WTC11 (cell line): ENCODE results near the gene PRDX2. TPM values are rescaled to one million over a fixed set of nuclear protein-coding genes. Genes with fewer than 3 reads are reported as not detected.

Source experiments
- ATF3 ChIP-seq: sonication (generic); formaldehyde crosslinking; conservative IDR thresholded peaks from 2 replicates; pipeline ENCODE4 v1.8.1; 2022; ENCODE audit warnings: mild to moderate bottlenecking, missing genetic modification reagents
- CREM ChIP-seq: sonication (generic); formaldehyde crosslinking; IDR thresholded peaks from 2 replicates; pipeline ENCODE4 v1.8.1; 2022; ENCODE audit warnings: mild to moderate bottlenecking, missing genetic modification reagents, moderate library complexity
- CTCF ChIP-seq: fragments of 200-600 bp; IDR thresholded peaks from 2 replicates; pipeline ENCODE4 v1.8.0; 2022; ENCODE audit warnings: antibody characterized with exemption
- E2F1 ChIP-seq: sonication (generic); formaldehyde crosslinking; IDR thresholded peaks from 2 replicates; pipeline ENCODE4 v1.8.0; 2022; ENCODE audit warnings: mild to moderate bottlenecking, missing genetic modification reagents
- EMX1 ChIP-seq: fragments of 250-450 bp; sonication (Bioruptor Pico); IDR thresholded peaks from 2 replicates; pipeline ENCODE4 v1.8.0; 2021; ENCODE audit warnings: mild to moderate bottlenecking
- FOXK1 ChIP-seq: sonication (generic); formaldehyde crosslinking; IDR thresholded peaks from 2 replicates; pipeline ENCODE4 v1.8.0; 2022; ENCODE audit warnings: mild to moderate bottlenecking, moderate library complexity, missing genetic modification reagents
- KAT7 ChIP-seq: sonication (generic); formaldehyde crosslinking; IDR thresholded peaks from 2 replicates; pipeline ENCODE4 v1.8.1; 2023; ENCODE audit warnings: missing genetic modification reagents, mild to moderate bottlenecking, borderline replicate concordance
- NR1H2 ChIP-seq: sonication (generic); formaldehyde crosslinking; IDR thresholded peaks from 2 replicates; pipeline ENCODE4 v1.9.0; 2021; ENCODE audit warnings: mild to moderate bottlenecking, moderate library complexity, missing genetic modification reagents
- NR2C2 ChIP-seq: sonication (generic); formaldehyde crosslinking; IDR thresholded peaks from 2 replicates; pipeline ENCODE4 v1.8.0; 2022; ENCODE audit warnings: mild to moderate bottlenecking, missing genetic modification reagents
- NR3C1 ChIP-seq: sonication (generic); formaldehyde crosslinking; conservative IDR thresholded peaks from 2 replicates; pipeline ENCODE4 v1.8.1; 2023; ENCODE audit warnings: low read depth, mild to moderate bottlenecking, missing genetic modification reagents
- RELA ChIP-seq: sonication (generic); formaldehyde crosslinking; IDR thresholded peaks from 2 replicates; pipeline ENCODE4 v1.8.1; 2022; ENCODE audit warnings: missing genetic modification reagents, mild to moderate bottlenecking, borderline replicate concordance
- RORB ChIP-seq: fragments of 250-450 bp; sonication (Bioruptor Pico); IDR thresholded peaks from 2 replicates; pipeline ENCODE4 v1.9.0; 2021; ENCODE audit warnings: mild to moderate bottlenecking
- SMAD4 ChIP-seq: sonication (generic); formaldehyde crosslinking; IDR thresholded peaks from 2 replicates; pipeline ENCODE4 v1.8.0; 2022; ENCODE audit warnings: mild to moderate bottlenecking, missing genetic modification reagents
- TCF7 ChIP-seq: sonication (generic); formaldehyde crosslinking; IDR thresholded peaks from 2 replicates; pipeline ENCODE4 v1.8.0; 2022; ENCODE audit warnings: mild to moderate bottlenecking, low read depth, missing genetic modification reagents, moderate library complexity
- TP53 ChIP-seq: sonication (generic); formaldehyde crosslinking; IDR thresholded peaks from 2 replicates; pipeline ENCODE4 v1.8.1; 2023; ENCODE audit warnings: mild to moderate bottlenecking, missing genetic modification reagents
- ZBTB21 ChIP-seq: sonication (generic); formaldehyde crosslinking; IDR thresholded peaks from 2 replicates; pipeline ENCODE4 v1.8.1; 2023; ENCODE audit warnings: mild to moderate bottlenecking, missing genetic modification reagents, borderline replicate concordance
- ZNF121 ChIP-seq: sonication (generic); formaldehyde crosslinking; IDR thresholded peaks from 2 replicates; pipeline ENCODE4 v1.8.0; 2023; ENCODE audit warnings: missing genetic modification reagents
- ZNF138 ChIP-seq: sonication (generic); formaldehyde crosslinking; conservative IDR thresholded peaks from 2 replicates; pipeline ENCODE4 v1.8.1; 2022; ENCODE audit warnings: mild to moderate bottlenecking, moderate library complexity, missing genetic modification reagents
- ZNF512 ChIP-seq: sonication (generic); formaldehyde crosslinking; IDR thresholded peaks from 2 replicates; pipeline ENCODE4 v1.8.1; 2022; ENCODE audit warnings: missing genetic modification reagents, borderline replicate concordance
- total RNA-seq: library from RNA; stranded (reverse); gene quantifications from 3 replicates; pipeline ENCODE4 v1.2.3, GENCODE V29; 2021
- TF ChIP-seq, protein P1 (sequence below): fragments of 250-450 bp; sonication (Bioruptor Pico); IDR thresholded peaks from 2 replicates; pipeline ENCODE4 v1.9.0; 2021; ENCODE audit warnings: mild to moderate bottlenecking
- TF ChIP-seq, protein P2 (sequence below): sonication (generic); formaldehyde crosslinking; IDR thresholded peaks from 2 replicates; pipeline ENCODE4 v1.8.0; 2023; ENCODE audit warnings: missing genetic modification reagents, mild to moderate bottlenecking, borderline replicate concordance
- TF ChIP-seq, protein P3 (sequence below): sonication (generic); formaldehyde crosslinking; IDR thresholded peaks from 2 replicates; pipeline ENCODE4 v1.8.0; 2023; ENCODE audit warnings: missing genetic modification reagents
- TF ChIP-seq, protein P4 (sequence below): sonication (generic); formaldehyde crosslinking; IDR thresholded peaks from 2 replicates; pipeline ENCODE4 v1.8.0; 2022; ENCODE audit warnings: mild to moderate bottlenecking, missing genetic modification reagents

Gene PRDX2
- total RNA-seq, 1 experiment from 2014 or later, result 378 TPM

- TF ChIP-seq E2F1 (CRISPR knock-in tag), result 0 out of 2 replicates have a peak, but pooled peaks have one; percentile 78
- no peak for TF ChIP-seq NR2C2
- TF ChIP-seq FOXK1 (CRISPR knock-in tag), result peak; percentile 89
- no peak for TF ChIP-seq RORB (CRISPR knock-in tag)
- TF ChIP-seq RELA (CRISPR knock-in tag), result no peak; the same call in 1 of the 2 replicates
- TF ChIP-seq, protein P1, sequence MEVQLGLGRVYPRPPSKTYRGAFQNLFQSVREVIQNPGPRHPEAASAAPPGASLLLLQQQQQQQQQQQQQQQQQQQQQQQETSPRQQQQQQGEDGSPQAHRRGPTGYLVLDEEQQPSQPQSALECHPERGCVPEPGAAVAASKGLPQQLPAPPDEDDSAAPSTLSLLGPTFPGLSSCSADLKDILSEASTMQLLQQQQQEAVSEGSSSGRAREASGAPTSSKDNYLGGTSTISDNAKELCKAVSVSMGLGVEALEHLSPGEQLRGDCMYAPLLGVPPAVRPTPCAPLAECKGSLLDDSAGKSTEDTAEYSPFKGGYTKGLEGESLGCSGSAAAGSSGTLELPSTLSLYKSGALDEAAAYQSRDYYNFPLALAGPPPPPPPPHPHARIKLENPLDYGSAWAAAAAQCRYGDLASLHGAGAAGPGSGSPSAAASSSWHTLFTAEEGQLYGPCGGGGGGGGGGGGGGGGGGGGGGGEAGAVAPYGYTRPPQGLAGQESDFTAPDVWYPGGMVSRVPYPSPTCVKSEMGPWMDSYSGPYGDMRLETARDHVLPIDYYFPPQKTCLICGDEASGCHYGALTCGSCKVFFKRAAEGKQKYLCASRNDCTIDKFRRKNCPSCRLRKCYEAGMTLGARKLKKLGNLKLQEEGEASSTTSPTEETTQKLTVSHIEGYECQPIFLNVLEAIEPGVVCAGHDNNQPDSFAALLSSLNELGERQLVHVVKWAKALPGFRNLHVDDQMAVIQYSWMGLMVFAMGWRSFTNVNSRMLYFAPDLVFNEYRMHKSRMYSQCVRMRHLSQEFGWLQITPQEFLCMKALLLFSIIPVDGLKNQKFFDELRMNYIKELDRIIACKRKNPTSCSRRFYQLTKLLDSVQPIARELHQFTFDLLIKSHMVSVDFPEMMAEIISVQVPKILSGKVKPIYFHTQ (CRISPR knock-in tag), result no peak
- no peak for TF ChIP-seq TCF7 (CRISPR knock-in tag)
- TF ChIP-seq KAT7 (CRISPR knock-in tag), result no peak
- TF ChIP-seq NR3C1 (CRISPR knock-in tag), result no peak
- TF ChIP-seq, protein P2, sequence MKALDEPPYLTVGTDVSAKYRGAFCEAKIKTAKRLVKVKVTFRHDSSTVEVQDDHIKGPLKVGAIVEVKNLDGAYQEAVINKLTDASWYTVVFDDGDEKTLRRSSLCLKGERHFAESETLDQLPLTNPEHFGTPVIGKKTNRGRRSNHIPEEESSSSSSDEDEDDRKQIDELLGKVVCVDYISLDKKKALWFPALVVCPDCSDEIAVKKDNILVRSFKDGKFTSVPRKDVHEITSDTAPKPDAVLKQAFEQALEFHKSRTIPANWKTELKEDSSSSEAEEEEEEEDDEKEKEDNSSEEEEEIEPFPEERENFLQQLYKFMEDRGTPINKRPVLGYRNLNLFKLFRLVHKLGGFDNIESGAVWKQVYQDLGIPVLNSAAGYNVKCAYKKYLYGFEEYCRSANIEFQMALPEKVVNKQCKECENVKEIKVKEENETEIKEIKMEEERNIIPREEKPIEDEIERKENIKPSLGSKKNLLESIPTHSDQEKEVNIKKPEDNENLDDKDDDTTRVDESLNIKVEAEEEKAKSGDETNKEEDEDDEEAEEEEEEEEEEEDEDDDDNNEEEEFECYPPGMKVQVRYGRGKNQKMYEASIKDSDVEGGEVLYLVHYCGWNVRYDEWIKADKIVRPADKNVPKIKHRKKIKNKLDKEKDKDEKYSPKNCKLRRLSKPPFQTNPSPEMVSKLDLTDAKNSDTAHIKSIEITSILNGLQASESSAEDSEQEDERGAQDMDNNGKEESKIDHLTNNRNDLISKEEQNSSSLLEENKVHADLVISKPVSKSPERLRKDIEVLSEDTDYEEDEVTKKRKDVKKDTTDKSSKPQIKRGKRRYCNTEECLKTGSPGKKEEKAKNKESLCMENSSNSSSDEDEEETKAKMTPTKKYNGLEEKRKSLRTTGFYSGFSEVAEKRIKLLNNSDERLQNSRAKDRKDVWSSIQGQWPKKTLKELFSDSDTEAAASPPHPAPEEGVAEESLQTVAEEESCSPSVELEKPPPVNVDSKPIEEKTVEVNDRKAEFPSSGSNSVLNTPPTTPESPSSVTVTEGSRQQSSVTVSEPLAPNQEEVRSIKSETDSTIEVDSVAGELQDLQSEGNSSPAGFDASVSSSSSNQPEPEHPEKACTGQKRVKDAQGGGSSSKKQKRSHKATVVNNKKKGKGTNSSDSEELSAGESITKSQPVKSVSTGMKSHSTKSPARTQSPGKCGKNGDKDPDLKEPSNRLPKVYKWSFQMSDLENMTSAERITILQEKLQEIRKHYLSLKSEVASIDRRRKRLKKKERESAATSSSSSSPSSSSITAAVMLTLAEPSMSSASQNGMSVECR (CRISPR knock-in tag), result peak; percentile 79; the same call in 1 of the 2 replicates
- TF ChIP-seq SMAD4 (CRISPR knock-in tag), result no peak
- TF ChIP-seq ZNF121 (CRISPR knock-in tag), result no peak
- no peak for TF ChIP-seq NR1H2 (CRISPR knock-in tag)
- TF ChIP-seq ZBTB21, result no peak; the same call in 1 of the 2 replicates
- TF ChIP-seq, protein P3, sequence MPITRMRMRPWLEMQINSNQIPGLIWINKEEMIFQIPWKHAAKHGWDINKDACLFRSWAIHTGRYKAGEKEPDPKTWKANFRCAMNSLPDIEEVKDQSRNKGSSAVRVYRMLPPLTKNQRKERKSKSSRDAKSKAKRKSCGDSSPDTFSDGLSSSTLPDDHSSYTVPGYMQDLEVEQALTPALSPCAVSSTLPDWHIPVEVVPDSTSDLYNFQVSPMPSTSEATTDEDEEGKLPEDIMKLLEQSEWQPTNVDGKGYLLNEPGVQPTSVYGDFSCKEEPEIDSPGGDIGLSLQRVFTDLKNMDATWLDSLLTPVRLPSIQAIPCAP (CRISPR knock-in tag), result peak; percentile 94
- TF ChIP-seq CTCF, result no peak
- no peak for TF ChIP-seq ATF3 (CRISPR knock-in tag)
- TF ChIP-seq ZNF512 (CRISPR knock-in tag), result no peak
- TF ChIP-seq ZNF138 (CRISPR knock-in tag), result no peak
- no peak for TF ChIP-seq EMX1
- TF ChIP-seq CREM (CRISPR knock-in tag), result peak; percentile 88
- TF ChIP-seq TP53 (CRISPR knock-in tag), result peak; percentile 58; the same call in 1 of the 2 replicates
- TF ChIP-seq, protein P4, sequence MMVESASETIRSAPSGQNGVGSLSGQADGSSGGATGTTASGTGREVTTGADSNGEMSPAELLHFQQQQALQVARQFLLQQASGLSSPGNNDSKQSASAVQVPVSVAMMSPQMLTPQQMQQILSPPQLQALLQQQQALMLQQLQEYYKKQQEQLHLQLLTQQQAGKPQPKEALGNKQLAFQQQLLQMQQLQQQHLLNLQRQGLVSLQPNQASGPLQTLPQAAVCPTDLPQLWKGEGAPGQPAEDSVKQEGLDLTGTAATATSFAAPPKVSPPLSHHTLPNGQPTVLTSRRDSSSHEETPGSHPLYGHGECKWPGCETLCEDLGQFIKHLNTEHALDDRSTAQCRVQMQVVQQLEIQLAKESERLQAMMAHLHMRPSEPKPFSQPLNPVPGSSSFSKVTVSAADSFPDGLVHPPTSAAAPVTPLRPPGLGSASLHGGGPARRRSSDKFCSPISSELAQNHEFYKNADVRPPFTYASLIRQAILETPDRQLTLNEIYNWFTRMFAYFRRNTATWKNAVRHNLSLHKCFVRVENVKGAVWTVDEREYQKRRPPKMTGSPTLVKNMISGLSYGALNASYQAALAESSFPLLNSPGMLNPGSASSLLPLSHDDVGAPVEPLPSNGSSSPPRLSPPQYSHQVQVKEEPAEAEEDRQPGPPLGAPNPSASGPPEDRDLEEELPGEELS, result peak; percentile 96
These were observed 4.9 kb upstream of the PRDX2 start, which contains the start of gene RNASEH2A (continued) for GRCh38 chr19:12806242-12807081.
